Osteoblast (primary cell): ENCODE measurements around the gene FAM83C. TPM values are rescaled to one million over a fixed set of nuclear protein-coding genes. Genes with fewer than 3 reads are reported as not detected.
A peak's percentile ranks its signal among the peaks of the same experiment; 100 is the strongest.

Experiments
- DNase-seq: peaks from one replicate; pipeline ENCODE4 v3.0.0; 2011; ENCODE audit warnings: low spot score, mixed read lengths; ENCODE audit not compliant: insufficient read length; ENCODE audit errors: missing footprints
- H2AFZ ChIP-seq: 2 replicates; pipeline ENCODE4 v1.6.0; 2011; ENCODE audit warnings: mild to moderate bottlenecking, low read length
- H3K27ac ChIP-seq: 2 replicates; pipeline ENCODE4 v1.5.1; 2011; ENCODE audit warnings: mild to moderate bottlenecking, low read depth, low read length, moderate library complexity
- H3K27me3 ChIP-seq: 2 replicates; pipeline ENCODE4 v1.6.0; 2012; ENCODE audit warnings: mild to moderate bottlenecking, control low read depth, inconsistent platforms, low read length, moderate library complexity; ENCODE audit not compliant: insufficient read depth
- H3K36me3 ChIP-seq: 2 replicates; pipeline ENCODE4 v1.5.1; 2011; ENCODE audit warnings: mild to moderate bottlenecking, low read length, control low read depth, moderate library complexity; ENCODE audit not compliant: insufficient read depth
- H3K4me1 ChIP-seq: 2 replicates; pipeline ENCODE4 v1.5.1; 2011; ENCODE audit warnings: mild to moderate bottlenecking, low read length, control low read depth, moderate library complexity; ENCODE audit not compliant: insufficient read depth
- H3K4me2 ChIP-seq: 2 replicates; pipeline ENCODE4 v1.6.0; 2011; ENCODE audit warnings: mild to moderate bottlenecking, low read length; ENCODE audit not compliant: insufficient read depth
- H3K4me3 ChIP-seq: fragments of 200-600 bp; sonication (generic); 3 replicates; pipeline ENCODE4 v1.5.1; 2012; ENCODE audit warnings: mild to moderate bottlenecking, low read length, inconsistent platforms; ENCODE audit not compliant: insufficient read depth
- H3K79me2 ChIP-seq: 2 replicates; pipeline ENCODE4 v1.6.0; 2012; ENCODE audit warnings: mild to moderate bottlenecking, low read length, control low read depth, inconsistent platforms; ENCODE audit not compliant: insufficient read depth
- H3K9me3 ChIP-seq: 2 replicates; pipeline ENCODE4 v1.5.1; 2011; ENCODE audit warnings: low read depth, low read length, control low read depth
- H4K20me1 ChIP-seq: 2 replicates; pipeline ENCODE4 v1.6.0; 2012; ENCODE audit warnings: mild to moderate bottlenecking, low read length, control low read depth; ENCODE audit not compliant: insufficient read depth
- CTCF ChIP-seq: IDR thresholded peaks from 2 replicates; pipeline ENCODE4 v1.5.1; 2011; ENCODE audit warnings: mild to moderate bottlenecking, low read depth, low read length, moderate library complexity; ENCODE audit errors: extremely low read depth
- total RNA-seq: library from RNA; depleted of rRNA; stranded (reverse); fragments of >200 nt; gene quantifications from 2 replicates; pipeline ENCODE4 v1.2.3, GENCODE V29; 2012

FAM83C gene
- total RNA-seq, 1 donor: not detected

- Histone ChIP-seq H3K9me3 (no peaks in the 10 kb centered on the region), H3K79me2 (no peaks in the 10 kb centered on the region), H3K4me3 (no peak overlapping the region), H2AFZ (no peak overlapping the region), H3K27ac (peak overlapping the region; percentile 96), H3K27me3 (no peaks in the 10 kb centered on the region), H3K4me1 (peaks cover 66% of the 10 kb centered on the region), H3K36me3 (peaks cover 2% of the 10 kb centered on the region), H4K20me1 (no peaks in the 10 kb centered on the region), H3K4me2 (peak overlapping the region; percentile 39)
- TF ChIP-seq CTCF: no peak
- DNase-seq: peak; percentile 91
Observed at GRCh38 chr20:35302421-35303335, 10.5 kb upstream of the FAM83C start.

GRCh38 chr20:35301426-35301825, 9.2 kb upstream of the FAM83C start:
- Histone ChIP-seq H3K4me3 (no peak overlapping the region), H2AFZ (no peak overlapping the region), H3K4me2 (peak overlapping the region; percentile 10), H3K79me2 (no peaks in the 10 kb centered on the region), H3K27me3 (no peaks in the 10 kb centered on the region), H3K4me1 (peaks cover 59% of the 10 kb centered on the region), H3K36me3 (peaks cover 1% of the 10 kb centered on the region), H3K9me3 (no peaks in the 10 kb centered on the region), H3K27ac (peak overlapping the region; percentile 96), H4K20me1 (no peaks in the 10 kb centered on the region)
- TF ChIP-seq CTCF: no peak
- peak; percentile 95 for DNase-seq

- Histone ChIP-seq H3K27me3 (no peaks in the 10 kb centered on the region), H3K4me3 (no peak overlapping the region), H3K9me3 (no peaks in the 10 kb centered on the region), H3K27ac (peak overlapping the region; percentile 96), H2AFZ (no peak overlapping the region), H3K4me1 (peaks cover 52% of the 10 kb centered on the region), H3K79me2 (no peaks in the 10 kb centered on the region), H4K20me1 (no peaks in the 10 kb centered on the region), H3K36me3 (no peaks in the 10 kb centered on the region), H3K4me2 (no peak overlapping the region)
- DNase-seq: peak; percentile 61
- TF ChIP-seq CTCF: no peak
Observed at GRCh38 chr20:35300469-35301262, 8.4 kb upstream of the FAM83C start.

- Histone ChIP-seq H3K27me3 (no peaks in the 10 kb centered on the region), H3K36me3 (no peaks in the 10 kb centered on the region), H3K4me1 (peaks cover 43% of the 10 kb centered on the region), H4K20me1 (no peaks in the 10 kb centered on the region), H3K4me2 (no peak overlapping the region), H3K27ac (no peak overlapping the region), H2AFZ (no peak overlapping the region), H3K9me3 (no peaks in the 10 kb centered on the region), H3K79me2 (no peaks in the 10 kb centered on the region), H3K4me3 (no peak overlapping the region)
- DNase-seq: peak; percentile 39
- TF ChIP-seq CTCF: no peak
Observed at GRCh38 chr20:35299780-35300179, 7.6 kb upstream of the FAM83C start.
